Parathyroid adenoma (tissue), 2 donors: Measurements from ENCODE around the gene FBXO21.

Source experiments
- H2AFZ ChIP-seq: fragments of 300-600 bp; sonication (generic); one replicate; pipeline ENCODE4 v1.7.0; 2017; ENCODE audit warnings: antibody characterized with exemption, mild to moderate bottlenecking
- H3K27ac ChIP-seq: fragments of 300-600 bp; sonication (generic); one replicate; pipeline ENCODE4 v1.7.0; 2017
- H3K27me3 ChIP-seq: fragments of 300-600 bp; sonication (generic); one replicate; pipeline ENCODE4 v1.7.0; 2017; ENCODE audit warnings: low read length; ENCODE audit not compliant: control insufficient read depth, insufficient read depth
- H3K36me3 ChIP-seq: fragments of 300-600 bp; sonication (generic); one replicate; pipeline ENCODE4 v1.7.0; 2017; ENCODE audit warnings: low read length; ENCODE audit not compliant: control insufficient read depth, insufficient read depth
- H3K4me1 ChIP-seq: fragments of 300-600 bp; sonication (generic); one replicate; pipeline ENCODE4 v1.7.0; 2017; ENCODE audit warnings: control low read depth
- H3K4me2 ChIP-seq: fragments of 300-600 bp; sonication (generic); one replicate; pipeline ENCODE4 v1.7.0; 2017; ENCODE audit warnings: low read length
- H3K4me3 ChIP-seq: fragments of 300-600 bp; sonication (generic); one replicate; pipeline ENCODE4 v1.7.0; 2017; ENCODE audit warnings: low read depth, low read length
- H3K79me2 ChIP-seq: fragments of 300-600 bp; sonication (generic); one replicate; pipeline ENCODE4 v1.7.0; 2017; ENCODE audit warnings: control low read depth
- H3K9ac ChIP-seq: fragments of 300-600 bp; sonication (generic); one replicate; pipeline ENCODE4 v1.7.0; 2017; ENCODE audit warnings: mild to moderate bottlenecking
- H3K9me3 ChIP-seq: fragments of 300-600 bp; sonication (generic); one replicate; pipeline ENCODE4 v1.7.0; 2017; ENCODE audit warnings: low read length; ENCODE audit not compliant: control insufficient read depth
- CTCF ChIP-seq: fragments of 300-600 bp; sonication (generic); IDR thresholded peaks from one replicate; pipeline ENCODE4 v1.7.0; 2017; ENCODE audit warnings: antibody characterized with exemption, mild to moderate bottlenecking
- donor health status: primary hyperparathyroidism.

Gene FBXO21

GRCh38 chr12:117218149-117218548, 27.9 kb upstream of the FBXO21 start:
- H3K9me3 ChIP-seq, result no peaks in the 10 kb centered on the region
- no peak for TF ChIP-seq CTCF
- H3K36me3 ChIP-seq, result no peaks in the 10 kb centered on the region
- no peaks in the 10 kb centered on the region for H3K79me2 ChIP-seq
- H3K27me3 ChIP-seq, result no peaks in the 10 kb centered on the region
- H3K27ac ChIP-seq, result no peak overlapping the region
- no peak overlapping the region for H3K9ac ChIP-seq
- no peaks in the 10 kb centered on the region for H3K4me1 ChIP-seq
- H2AFZ ChIP-seq, result no peak overlapping the region
- no peak overlapping the region for H3K4me3 ChIP-seq
- no peak overlapping the region for H3K4me2 ChIP-seq

- Histone ChIP-seq H3K4me1 (no peaks in the 10 kb centered on the region), H3K4me2 (no peak overlapping the region), H3K27ac (no peak overlapping the region), H2AFZ (no peak overlapping the region), H3K36me3 (no peaks in the 10 kb centered on the region), H3K27me3 (no peaks in the 10 kb centered on the region), H3K79me2 (no peaks in the 10 kb centered on the region), H3K4me3 (no peak overlapping the region), H3K9ac (no peak overlapping the region), H3K9me3 (no peaks in the 10 kb centered on the region)
- TF ChIP-seq CTCF, result no peak
Measured at GRCh38 chr12:117216686-117217085, 26.4 kb upstream of the FBXO21 start.

- no peak overlapping the region for H3K4me2 ChIP-seq
- H2AFZ ChIP-seq, result no peak overlapping the region
- no peaks in the 10 kb centered on the region for H3K4me1 ChIP-seq
- no peaks in the 10 kb centered on the region for H3K36me3 ChIP-seq
- TF ChIP-seq CTCF, result no peak
- no peak overlapping the region for H3K27ac ChIP-seq
- H3K9ac ChIP-seq, result no peak overlapping the region
- no peak overlapping the region for H3K4me3 ChIP-seq
- H3K79me2 ChIP-seq, result no peaks in the 10 kb centered on the region
- no peaks in the 10 kb centered on the region for H3K27me3 ChIP-seq
- H3K9me3 ChIP-seq, result no peaks in the 10 kb centered on the region
Measured at GRCh38 chr12:117214797-117215196, 24.5 kb upstream of the FBXO21 start.

- no peak overlapping the region for H3K9ac ChIP-seq
- no peak overlapping the region for H3K27ac ChIP-seq
- H3K4me3 ChIP-seq, result no peak overlapping the region
- no peaks in the 10 kb centered on the region for H3K9me3 ChIP-seq
- no peak overlapping the region for H2AFZ ChIP-seq
- H3K36me3 ChIP-seq, result no peaks in the 10 kb centered on the region
- no peaks in the 10 kb centered on the region for H3K4me1 ChIP-seq
- H3K4me2 ChIP-seq, result no peak overlapping the region
- no peak for TF ChIP-seq CTCF
- H3K79me2 ChIP-seq, result no peaks in the 10 kb centered on the region
- H3K27me3 ChIP-seq, result no peaks in the 10 kb centered on the region
Measured at GRCh38 chr12:117213295-117213808, 23.1 kb upstream of the FBXO21 start.

- Histone ChIP-seq H3K9me3 (no peaks in the 10 kb centered on the region), H3K27ac (no peak overlapping the region), H2AFZ (no peak overlapping the region), H3K4me2 (no peak overlapping the region), H3K27me3 (no peaks in the 10 kb centered on the region), H3K79me2 (no peaks in the 10 kb centered on the region), H3K9ac (no peak overlapping the region), H3K4me1 (no peaks in the 10 kb centered on the region), H3K4me3 (no peak overlapping the region), H3K36me3 (no peaks in the 10 kb centered on the region)
- peak; percentile 86 for TF ChIP-seq CTCF
Measured at GRCh38 chr12:117212563-117213190, 22.4 kb upstream of the FBXO21 start.
